Mesendoderm (in vitro differentiated cells): ENCODE data around the gene BUD13. TPM values are rescaled to one million over a fixed set of nuclear protein-coding genes. Genes with fewer than 3 reads are reported as not detected.

Experiments
- DNase-seq: peaks from one replicate; pipeline ENCODE4 v3.0.0; 2013
- H2AK5ac ChIP-seq: 2 replicates; pipeline ENCODE4 v1.6.1; 2013; ENCODE audit warnings: low read length, inconsistent platforms
- H2BK120ac ChIP-seq: 2 replicates; pipeline ENCODE4 v1.6.1; 2013; ENCODE audit warnings: low read depth, mild to moderate bottlenecking, low read length, moderate library complexity, mixed read lengths
- H2BK15ac ChIP-seq: replicated peaks from 2 replicates; pipeline ENCODE4 v1.6.1; 2013; ENCODE audit warnings: low read depth, mild to moderate bottlenecking, moderate library complexity
- H2BK5ac ChIP-seq: 2 replicates; pipeline ENCODE4 v1.6.1; 2013; ENCODE audit warnings: low read length, inconsistent platforms
- H3K18ac ChIP-seq: 2 replicates; pipeline ENCODE4 v1.6.1; 2013; ENCODE audit warnings: mild to moderate bottlenecking, low read length, mixed read lengths
- H3K23ac ChIP-seq: one replicate; pipeline ENCODE4 v1.6.1; 2013; ENCODE audit warnings: low read length
- H3K27ac ChIP-seq: 2 replicates; pipeline ENCODE4 v1.5.1; 2013; ENCODE audit warnings: low read depth, mild to moderate bottlenecking, inconsistent platforms, low read length, moderate library complexity
- H3K27me3 ChIP-seq: 2 replicates; pipeline ENCODE4 v1.6.1; 2013; ENCODE audit warnings: low read length, control low read depth, mild to moderate bottlenecking, inconsistent platforms; ENCODE audit not compliant: insufficient read depth, poor library complexity
- H3K36me3 ChIP-seq: 2 replicates; pipeline ENCODE4 v1.6.1; 2013; ENCODE audit warnings: low read length, inconsistent platforms; ENCODE audit not compliant: control insufficient read depth, insufficient read depth
- H3K4ac ChIP-seq: one replicate; pipeline ENCODE4 v1.6.1; 2013; ENCODE audit warnings: low read depth, mild to moderate bottlenecking, low read length, moderate library complexity
- H3K4me1 ChIP-seq: 2 replicates; pipeline ENCODE4 v1.6.1; 2013; ENCODE audit warnings: low read depth, low read length, inconsistent platforms; ENCODE audit not compliant: control insufficient read depth
- H3K4me2 ChIP-seq: 2 replicates; pipeline ENCODE4 v1.6.1; 2013; ENCODE audit warnings: low read length
- H3K4me3 ChIP-seq: 2 replicates; pipeline ENCODE4 v1.5.1; 2013; ENCODE audit warnings: mild to moderate bottlenecking, low read length
- H3K56ac ChIP-seq: one replicate; pipeline ENCODE4 v1.6.1; 2013; ENCODE audit warnings: low read length
- H3K79me1 ChIP-seq: 2 replicates; pipeline ENCODE4 v1.6.1; 2013; ENCODE audit warnings: low read length, inconsistent platforms
- H3K79me2 ChIP-seq: 2 replicates; pipeline ENCODE4 v1.6.1; 2013; ENCODE audit warnings: mild to moderate bottlenecking, low read length; ENCODE audit not compliant: control insufficient read depth, insufficient read depth
- H3K9ac ChIP-seq: 2 replicates; pipeline ENCODE4 v1.6.1; 2013; ENCODE audit warnings: low read length, inconsistent platforms
- H4K5ac ChIP-seq: one replicate; pipeline ENCODE4 v1.6.1; 2013; ENCODE audit warnings: low read length
- H4K8ac ChIP-seq: one replicate; pipeline ENCODE4 v1.6.1; 2013; ENCODE audit warnings: low read depth, mild to moderate bottlenecking, control low read depth, low read length, moderate library complexity
- WGBS: extraction: QIAGEN DNeasy Blood & Tissue Kit; methylation state at CpG from one replicate; pipeline ENCODE4 v1.1.7; 2013; ENCODE audit warnings: low lambda C conversion rate, missing lambda C conversion rate; ENCODE audit not compliant: insufficient coverage; ENCODE audit errors: extremely low coverage; 5-methylcytosine and 5-hydroxymethylcytosine counted together
- polyA plus RNA-seq, 2 experiments: library from polyadenylated mRNA; stranded (reverse); fragments of 200-250 nt; gene quantifications; one replicate each; pipeline ENCODE4 v1.2.3, GENCODE V29; 2013

BUD13 gene
- polyA plus RNA-seq (2013, experiment 1 of 2): 28.7 TPM
- polyA plus RNA-seq (2013, experiment 2 of 2): 28.6 TPM

GRCh38 chr11:116772443-116773202, at the start of gene BUD13:
Gene BUD13, minus strand, starts transcription at chr11:116772987. Its CDS starts 23 bp downstream, at chr11:116772964.
- no peaks in the 10 kb centered on the region for H3K27me3 ChIP-seq
- peak; percentile 93 for DNase-seq
- H3K9ac ChIP-seq: peak within 1 kb of the TSS; percentile 98
- peak within 1 kb of the TSS; percentile 94 for H3K18ac ChIP-seq
- no CpG with 5 or more reads among the region's 73 CpGs for whole genome bisulfite sequencing
- H3K27ac ChIP-seq: peak within 1 kb of the TSS; percentile 76
- no peak within 1 kb of the TSS for H3K23ac ChIP-seq
- peak within 1 kb of the TSS; percentile 92 for H3K4me2 ChIP-seq
- no peak within 1 kb of the TSS for H2AK5ac ChIP-seq
- H4K5ac ChIP-seq: no peak within 1 kb of the TSS
- peaks cover 2% of the 10 kb centered on the region for H3K36me3 ChIP-seq
- peaks cover 3% of the 10 kb centered on the region for H3K4me1 ChIP-seq
- peak within 1 kb of the TSS; percentile 89 for H3K4ac ChIP-seq
- peak within 1 kb of the TSS; percentile 98 for H2BK5ac ChIP-seq
- H3K79me2 ChIP-seq: peaks cover 19% of the 10 kb centered on the region
- peak within 1 kb of the TSS; percentile 98 for H3K56ac ChIP-seq
- H2BK120ac ChIP-seq: peak within 1 kb of the TSS; percentile 54
- no peak within 1 kb of the TSS for H4K8ac ChIP-seq
- H3K79me1 ChIP-seq: peaks cover 4% of the 10 kb centered on the region
- peak within 1 kb of the TSS; percentile 89 for H3K4me3 ChIP-seq
- no peak within 1 kb of the TSS for H2BK15ac ChIP-seq

GRCh38 chr11:116822575-116822974, 49.8 kb upstream of the BUD13 start:
- Histone ChIP-seq H3K36me3 (no peaks in the 10 kb centered on the region), H3K4me1 (no peaks in the 10 kb centered on the region), H3K79me2 (no peaks in the 10 kb centered on the region), H3K23ac (no peak overlapping the region), H3K4me3 (no peak overlapping the region), H3K9ac (no peak overlapping the region), H3K27me3 (no peaks in the 10 kb centered on the region), H2AK5ac (no peak overlapping the region), H3K4me2 (no peak overlapping the region), H2BK5ac (no peak overlapping the region), H3K56ac (no peak overlapping the region), H3K27ac (no peak overlapping the region), H3K79me1 (no peaks in the 10 kb centered on the region), H3K18ac (no peak overlapping the region), H3K4ac (no peak overlapping the region), H4K5ac (no peak overlapping the region), H4K8ac (no peak overlapping the region), H2BK120ac (no peak overlapping the region), H2BK15ac (no peak overlapping the region)
- no peak for DNase-seq
- WGBS: no CpG with 5 or more reads among the region's 5 CpGs

- Histone ChIP-seq H2BK15ac (no peak overlapping the region), H3K27ac (no peak overlapping the region), H3K56ac (no peak overlapping the region), H3K4ac (no peak overlapping the region), H3K23ac (no peak overlapping the region), H3K27me3 (no peaks in the 10 kb centered on the region), H3K18ac (no peak overlapping the region), H3K9ac (no peak overlapping the region), H3K4me3 (no peak overlapping the region), H3K79me1 (no peaks in the 10 kb centered on the region), H2AK5ac (no peak overlapping the region), H3K4me2 (no peak overlapping the region), H4K5ac (no peak overlapping the region), H3K36me3 (no peaks in the 10 kb centered on the region), H3K79me2 (no peaks in the 10 kb centered on the region), H2BK5ac (no peak overlapping the region), H3K4me1 (no peaks in the 10 kb centered on the region), H4K8ac (no peak overlapping the region), H2BK120ac (no peak overlapping the region)
- no peak for DNase-seq
- WGBS: no CpG with 5 or more reads among the region's 51 CpGs
Observed at GRCh38 chr11:116821050-116821918, 48.5 kb upstream of the BUD13 start.

- H3K27me3 ChIP-seq: no peaks in the 10 kb centered on the region
- WGBS: no CpG with 5 or more reads among the region's 9 CpGs
- no peak overlapping the region for H3K4ac ChIP-seq
- DNase-seq: no peak
- H4K5ac ChIP-seq: no peak overlapping the region
- H4K8ac ChIP-seq: no peak overlapping the region
- H3K56ac ChIP-seq: no peak overlapping the region
- no peaks in the 10 kb centered on the region for H3K36me3 ChIP-seq
- H3K4me3 ChIP-seq: no peak overlapping the region
- H3K79me2 ChIP-seq: no peaks in the 10 kb centered on the region
- no peak overlapping the region for H2AK5ac ChIP-seq
- H2BK120ac ChIP-seq: no peak overlapping the region
- no peak overlapping the region for H3K9ac ChIP-seq
- H3K4me2 ChIP-seq: no peak overlapping the region
- no peaks in the 10 kb centered on the region for H3K4me1 ChIP-seq
- no peak overlapping the region for H2BK15ac ChIP-seq
- no peak overlapping the region for H3K27ac ChIP-seq
- no peak overlapping the region for H3K18ac ChIP-seq
- no peak overlapping the region for H3K23ac ChIP-seq
- no peaks in the 10 kb centered on the region for H3K79me1 ChIP-seq
- no peak overlapping the region for H2BK5ac ChIP-seq
Observed at GRCh38 chr11:116819049-116819448, 46.3 kb upstream of the BUD13 start.

GRCh38 chr11:116814502-116814901, 41.7 kb upstream of the BUD13 start:
- Histone ChIP-seq H3K27ac (no peak overlapping the region), H3K56ac (no peak overlapping the region), H2BK15ac (no peak overlapping the region), H3K4me1 (no peaks in the 10 kb centered on the region), H3K9ac (no peak overlapping the region), H3K27me3 (no peaks in the 10 kb centered on the region), H3K4me3 (no peak overlapping the region), H4K8ac (no peak overlapping the region), H3K36me3 (no peaks in the 10 kb centered on the region), H4K5ac (no peak overlapping the region), H3K18ac (no peak overlapping the region), H3K4me2 (no peak overlapping the region), H3K79me2 (no peaks in the 10 kb centered on the region), H2AK5ac (no peak overlapping the region), H3K79me1 (no peaks in the 10 kb centered on the region), H3K4ac (no peak overlapping the region), H2BK120ac (no peak overlapping the region), H3K23ac (no peak overlapping the region), H2BK5ac (no peak overlapping the region)
- no CpG with 5 or more reads among the region's 6 CpGs for WGBS
- DNase-seq: no peak
